SIG-M5 treated with dmso at 0.1 percent for 504 hours (cell line): Measurements from ENCODE around the gene CACNA1G.

ENCODE experiments used
- DNase-seq: peaks from one replicate; lab custom pipeline; 2025; ENCODE audit not compliant: unreplicated experiment; lab: John Stamatoyannopoulos, UW

CACNA1G gene

GRCh38 chr17:50533185-50533584 is 27.3 kb upstream of the CACNA1G start:
- no peak for DNase-seq

GRCh38 chr17:50533720-50534148 is 26.8 kb upstream of the CACNA1G start:
- no peak for DNase-seq

GRCh38 chr17:50534222-50534978 is 26.1 kb upstream of the CACNA1G start:
- DNase-seq, result peak; percentile 28

GRCh38 chr17:50534979-50535326 is 25.6 kb upstream of the CACNA1G start:
- DNase-seq, result no peak

GRCh38 chr17:50535407-50535806 is 25.1 kb upstream of the CACNA1G start:
- no peak for DNase-seq

GRCh38 chr17:50536683-50537646 is 23.6 kb upstream of the CACNA1G start:
- DNase-seq, result peak; percentile 57

- DNase-seq, result no peak
These were observed 22.6 kb upstream of the CACNA1G start for GRCh38 chr17:50537721-50538548.

- no peak for DNase-seq
These were observed 21.7 kb upstream of the CACNA1G start for GRCh38 chr17:50538549-50539410.

- DNase-seq, result no peak
These were observed 20.6 kb upstream of the CACNA1G start for GRCh38 chr17:50539762-50540559.

GRCh38 chr17:50540560-50541401 is 19.7 kb upstream of the CACNA1G start:
- DNase-seq, result no peak

- no peak for DNase-seq
These were observed 19.2 kb upstream of the CACNA1G start for GRCh38 chr17:50541402-50541715.

GRCh38 chr17:50541716-50542688 is 18.5 kb upstream of the CACNA1G start:
- peak; percentile 45 for DNase-seq

GRCh38 chr17:50542795-50543774 is 17.4 kb upstream of the CACNA1G start:
- DNase-seq, result peak; percentile 27

- DNase-seq, result no peak
These were observed 16.0 kb upstream of the CACNA1G start for GRCh38 chr17:50544516-50544915.

- DNase-seq, result no peak
These were observed 15.2 kb upstream of the CACNA1G start for GRCh38 chr17:50545311-50545710.

GRCh38 chr17:50546701-50547034 is 13.8 kb upstream of the CACNA1G start:
- no peak for DNase-seq
